Measurements from ENCODE around the gene ABHD17A. TPM values are rescaled to one million over a fixed set of nuclear protein-coding genes. Genes with fewer than 3 reads are reported as not detected.
A peak's percentile ranks its signal among the peaks of the same experiment; 100 is the strongest.

Gene ABHD17A
- total and polyA plus RNA-seq, 2 donors (not counting 1 experiment from before 2014, with no cell fraction given) = 63.1 to 134 TPM

- Mint-ChIP-seq H3K4me3 (peak overlapping the region; percentile 7), H3K27me3 (no peaks in the 10 kb centered on the region), H3K27ac (peak overlapping the region; percentile 84), H3K9me3 (ENCODE audit: insufficient read depth) (no peaks in the 10 kb centered on the region), H3K4me1 (peaks cover 64% of the 10 kb centered on the region)
- ATAC-seq (ENCODE audit: low read depth) (no peak), DNase-seq (no peak)
- H3K4me2 ChIP-seq (replicated peaks; ENCODE audit: low read depth, low read length, poor library complexity, severe bottlenecking) = peak overlapping the region; percentile 12
- peaks cover 65% of the 10 kb centered on the region for H3K79me2 ChIP-seq (ENCODE audit: control insufficient read depth, insufficient read depth, low read length)
- no peaks in the 10 kb centered on the region for H3K9me3 ChIP-seq (ENCODE audit: control extremely low read depth in 1 of 3, control insufficient read depth in 2 of 3, insufficient read depth in 1 of 3, low read length in 2 of 3)
- H3K9ac ChIP-seq (ENCODE audit: low read length) = no peak overlapping the region
- H4K20me1 ChIP-seq (ENCODE audit: control insufficient read depth, insufficient read depth, low read length, poor library complexity, severe bottlenecking) = peaks cover 78% of the 10 kb centered on the region
- no peaks in the 10 kb centered on the region for H3K36me3 ChIP-seq (replicated peaks in 1 of 2; ENCODE audit: control extremely low read depth in 1 of 2, control insufficient read depth in 1 of 2, extremely low read depth in 1 of 2, insufficient read depth in 2 of 2, low read length in 1 of 2)
- POLR2A ChIA-PET = interaction anchor here (1.3 kb wide), 1 partner anchor 38 kb away, joined by 4 read pairs; no protein-coding TSS in a partner anchor
- H3K4me1 ChIP-seq (ENCODE audit: control insufficient read depth in 2 of 2, insufficient read depth in 2 of 2, low read length in 2 of 2) = peaks cover 51 to 71% of the 10 kb centered on the region in 2 donors
- no peaks in the 10 kb centered on the region for H3K27me3 ChIP-seq (replicated peaks in 1 of 4; ENCODE audit: control extremely low read depth in 1 of 4, control insufficient read depth in 3 of 4, insufficient read depth in 4 of 4, low read length in 3 of 4)
- TF ChIP-seq EZH2 (IDR thresholded peaks at IDR 0.05; ENCODE audit: borderline replicate concordance, insufficient read depth, low read depth, low read length, poor library complexity, severe bottlenecking) (no peak), CTCF (IDR thresholded peaks at IDR 0.05) (no peak)
- intact Hi-C loops (cut with micrococcal nuclease) = no loop called here
- CTCF ChIA-PET = interaction anchor here (0.6 to 1.1 kb wide), 2 partner anchors 10 to 42 kb away, joined by 3 read pairs; no protein-coding TSS in a partner anchor
- H3K27ac ChIP-seq (ENCODE audit: low read length in 2 of 2) = peak overlapping the region in 1 of 2 donors; percentile 64
- no peak overlapping the region for H3K4me3 ChIP-seq (ENCODE audit: control extremely low read depth in 1 of 5, extremely low read depth in 1 of 5, insufficient read depth in 1 of 5, low read depth in 2 of 5, low read length in 4 of 5)
- no peak overlapping the region for H2AFZ ChIP-seq (ENCODE audit: insufficient read depth, low read depth, low read length, poor library complexity, severe bottlenecking)
- 76% methylated on average over 15 of the region's 18 CpGs for WGBS (ENCODE audit: insufficient coverage)
These were observed 25.9 kb downstream of the ABHD17A start for GRCh38 chr19:1859331-1859781.

- peaks cover 64% of the 10 kb centered on the region for H3K4me1 Mint-ChIP-seq
- no peak overlapping the region for H3K9ac ChIP-seq (ENCODE audit: low read length)
These were observed 26.7 kb downstream of the ABHD17A start for GRCh38 chr19:1858412-1859081.

More at GRCh38 chr19:1858412-1859081, 26.7 kb downstream of the ABHD17A start:
- peak overlapping the region; percentile 41 for H3K4me3 Mint-ChIP-seq
- H3K27me3 Mint-ChIP-seq = no peaks in the 10 kb centered on the region
- Histone ChIP-seq H3K27me3 (replicated peaks in 1 of 4; ENCODE audit: control extremely low read depth in 1 of 4, control insufficient read depth in 3 of 4, insufficient read depth in 4 of 4, low read length in 3 of 4) (no peaks in the 10 kb centered on the region), H3K4me3 (ENCODE audit: control extremely low read depth in 1 of 5, extremely low read depth in 1 of 5, insufficient read depth in 1 of 5, low read depth in 2 of 5, low read length in 4 of 5) (no peak overlapping the region), H3K9me3 (ENCODE audit: control extremely low read depth in 1 of 3, control insufficient read depth in 2 of 3, insufficient read depth in 1 of 3, low read length in 2 of 3) (no peaks in the 10 kb centered on the region), H3K79me2 (ENCODE audit: control insufficient read depth, insufficient read depth, low read length) (peaks cover 73% of the 10 kb centered on the region), H4K20me1 (ENCODE audit: control insufficient read depth, insufficient read depth, low read length, poor library complexity, severe bottlenecking) (peaks cover 86% of the 10 kb centered on the region), H3K36me3 (replicated peaks in 1 of 2; ENCODE audit: control extremely low read depth in 1 of 2, control insufficient read depth in 1 of 2, extremely low read depth in 1 of 2, insufficient read depth in 2 of 2, low read length in 1 of 2) (peaks cover 0 to 4% of the 10 kb centered on the region in 2 experiments), H3K4me1 (ENCODE audit: control insufficient read depth in 2 of 2, insufficient read depth in 2 of 2, low read length in 2 of 2) (peaks cover 58 to 78% of the 10 kb centered on the region in 2 donors), H3K4me2 (replicated peaks; ENCODE audit: low read depth, low read length, poor library complexity, severe bottlenecking) (no peak overlapping the region), H3K27ac (ENCODE audit: low read length in 2 of 2) (peak overlapping the region in 1 of 2 donors; percentile 79), H2AFZ (ENCODE audit: insufficient read depth, low read depth, low read length, poor library complexity, severe bottlenecking) (no peak overlapping the region)
- WGBS (ENCODE audit: insufficient coverage) = 72% methylated on average over 7 of the region's 10 CpGs
- POLR2A ChIA-PET = interaction anchor here (1.3 to 1.9 kb wide), 2 partner anchors 10 to 39 kb away, joined by 4 to 6 read pairs; partner anchors contain the start of gene REXO1
- H3K27ac Mint-ChIP-seq = peak overlapping the region; percentile 84
- TF ChIP-seq CTCF (IDR thresholded peaks at IDR 0.05) (no peak), EZH2 (IDR thresholded peaks at IDR 0.05; ENCODE audit: borderline replicate concordance, insufficient read depth, low read depth, low read length, poor library complexity, severe bottlenecking) (no peak)
- peak; percentile 49 for DNase-seq
- no peak for ATAC-seq (ENCODE audit: low read depth)
- H3K9me3 Mint-ChIP-seq (ENCODE audit: insufficient read depth) = no peaks in the 10 kb centered on the region
- CTCF ChIA-PET = interaction anchor here (0.6 to 1.1 kb wide), 2 partner anchors 10 to 43 kb away, joined by 3 read pairs; no protein-coding TSS in a partner anchor
- intact Hi-C loops (cut with micrococcal nuclease) = no loop called here

All from B cell (primary cell).